GM19395 (cell line): Measurements from ENCODE around the gene CLEC20A.
"Not testable (repeated sequence)": the region's sequence is repeated elsewhere in the genome, so short reads cannot be mapped to it uniquely, and the experiment has no call there.

Experiments
- ATAC-seq: cut with Tn5 transposase; IDR thresholded peaks from one replicate; pipeline ENCODE4 v1.9.1; 2021; ENCODE audit warnings: mild to moderate bottlenecking, moderate library complexity; ENCODE audit not compliant: unreplicated experiment

Gene CLEC20A

GRCh38 chr1:178529364-178530036 lies 32.7 kb upstream of the CLEC20A start:
- no peak for ATAC-seq

DNA sequence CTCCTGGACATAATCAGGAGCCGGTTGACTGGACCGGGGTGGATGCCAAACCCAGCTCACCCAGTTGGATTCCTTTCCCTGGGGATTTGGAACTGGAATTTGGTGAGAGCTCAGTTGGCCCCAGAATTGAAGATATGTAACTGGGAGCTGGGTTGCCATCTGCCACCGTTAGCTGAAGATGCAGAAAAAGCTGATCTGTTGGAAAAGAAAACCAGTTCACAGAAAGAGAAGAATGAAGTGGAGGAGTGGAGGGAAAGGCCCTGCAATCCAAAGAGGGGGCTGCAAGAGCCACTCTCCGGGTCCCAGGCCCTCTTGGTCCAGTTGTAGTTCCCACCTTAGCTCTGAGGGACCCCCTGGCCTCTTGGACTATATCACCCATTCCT lies 32.2 kb upstream of the CLEC20A start:
- ATAC-seq = no peak

GRCh38 chr1:178528228-178528952 lies 31.6 kb upstream of the CLEC20A start:
- ATAC-seq = no peak

- no peak for ATAC-seq
Measured at GRCh38 chr1:178527117-178527516, 30.4 kb upstream of the CLEC20A start.

- ATAC-seq = no peak
Measured at GRCh38 chr1:178521241-178521640, 24.5 kb upstream of the CLEC20A start.

- ATAC-seq = no peak
Measured at GRCh38 chr1:178520803-178521202, 24.0 kb upstream of the CLEC20A start.

DNA sequence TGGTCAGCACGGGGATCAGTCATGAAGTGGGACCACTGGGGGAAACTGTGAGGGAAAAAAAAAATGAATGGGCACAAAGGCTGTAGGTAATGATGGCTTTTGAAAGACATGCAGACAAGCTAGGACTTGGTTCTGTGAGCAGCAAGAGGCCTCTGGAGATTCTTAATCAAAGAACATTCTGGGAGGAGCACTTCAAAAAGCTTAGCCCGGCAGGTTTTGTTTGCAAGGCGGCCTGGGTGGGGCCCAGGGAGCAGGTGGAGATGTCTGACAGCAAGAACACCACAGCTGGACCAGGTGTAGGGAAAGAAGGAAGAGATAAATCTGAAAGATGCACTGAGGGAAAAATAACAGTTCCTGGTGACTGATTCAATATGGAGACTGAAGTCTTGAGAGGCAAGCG lies 22.1 kb upstream of the CLEC20A start:
- ATAC-seq = no peak

- no peak for ATAC-seq
Measured at GRCh38 chr1:178516110-178516509, 19.3 kb upstream of the CLEC20A start.

- no peak for ATAC-seq
Measured at GRCh38 chr1:178513278-178513983, 16.7 kb upstream of the CLEC20A start.

GRCh38 chr1:178512566-178513277 lies 16.0 kb upstream of the CLEC20A start, which contains the start of gene TEX35:
Gene TEX35 (plus strand): TSS chr1:178513109. CDS start chr1:178513189, 80 bp downstream.
- no peak for ATAC-seq

DNA sequence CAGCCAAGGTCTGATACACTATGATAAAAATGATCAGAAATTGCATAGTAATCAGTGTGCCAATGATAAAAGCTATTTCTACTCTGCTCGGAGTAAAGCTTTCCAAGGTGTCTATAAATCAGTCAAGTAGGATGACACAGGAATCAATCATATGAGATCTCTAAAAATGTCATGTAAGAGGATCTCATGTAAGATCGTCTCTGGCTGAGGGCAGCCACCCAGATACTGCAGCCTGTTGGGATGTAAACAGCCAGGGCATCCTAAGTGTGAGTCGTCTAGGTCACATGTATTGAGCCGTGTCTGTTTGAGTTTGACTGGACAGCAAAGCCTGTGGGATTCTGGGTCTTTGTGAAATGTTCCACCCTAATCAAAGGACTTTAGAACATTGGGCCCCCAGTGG lies 13.4 kb upstream of the CLEC20A start:
- no peak for ATAC-seq

DNA sequence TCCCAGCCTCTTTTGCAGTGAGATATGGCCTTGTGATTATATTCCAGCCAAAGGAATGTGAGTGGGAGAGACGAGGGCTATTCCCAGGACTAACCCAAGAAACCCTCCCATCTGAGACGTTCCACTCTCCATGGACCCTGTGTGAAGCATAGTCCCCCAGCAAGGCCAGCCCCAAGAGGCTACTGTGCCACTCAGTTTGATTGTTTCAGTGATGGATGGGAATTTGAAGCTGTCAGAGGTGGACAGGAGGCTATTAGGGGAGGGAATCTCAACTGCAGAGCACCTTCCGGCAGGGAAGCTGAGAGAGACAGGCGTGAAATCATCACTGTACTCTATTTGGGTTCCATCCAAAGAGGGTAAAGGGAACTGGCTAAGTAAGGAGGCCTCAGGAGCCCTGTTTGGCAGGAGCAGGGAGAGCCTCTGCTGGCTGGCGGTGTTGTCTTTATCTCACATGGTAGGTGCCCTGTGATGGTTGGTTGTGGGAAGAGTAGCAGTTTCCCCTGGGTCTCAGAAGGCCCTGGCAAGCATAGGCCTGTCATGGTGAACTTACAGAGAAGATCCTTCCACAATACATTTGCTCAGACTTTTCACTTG lies 12.7 kb upstream of the CLEC20A start:
- ATAC-seq = no peak

DNA sequence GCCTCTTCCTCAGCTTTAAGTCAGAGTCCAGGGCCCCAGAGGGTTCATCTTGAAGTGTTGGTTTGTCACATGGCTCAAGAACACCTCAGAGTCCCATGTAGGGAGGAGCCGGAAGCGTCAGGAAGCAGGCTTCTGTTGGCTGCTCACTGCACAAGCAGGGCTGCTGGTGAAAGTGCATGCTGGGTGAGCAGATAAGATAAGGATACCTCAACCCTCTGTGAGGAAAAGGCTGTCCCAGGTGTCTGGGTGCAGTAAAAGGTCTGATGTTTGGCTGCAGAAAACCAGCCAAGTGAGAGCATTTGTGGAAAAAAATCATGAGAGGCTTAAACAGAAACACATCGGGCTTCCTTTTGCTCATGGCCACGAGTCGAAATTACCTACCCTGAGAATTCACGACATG lies 9.9 kb upstream of the CLEC20A start:
- ATAC-seq = no peak

DNA sequence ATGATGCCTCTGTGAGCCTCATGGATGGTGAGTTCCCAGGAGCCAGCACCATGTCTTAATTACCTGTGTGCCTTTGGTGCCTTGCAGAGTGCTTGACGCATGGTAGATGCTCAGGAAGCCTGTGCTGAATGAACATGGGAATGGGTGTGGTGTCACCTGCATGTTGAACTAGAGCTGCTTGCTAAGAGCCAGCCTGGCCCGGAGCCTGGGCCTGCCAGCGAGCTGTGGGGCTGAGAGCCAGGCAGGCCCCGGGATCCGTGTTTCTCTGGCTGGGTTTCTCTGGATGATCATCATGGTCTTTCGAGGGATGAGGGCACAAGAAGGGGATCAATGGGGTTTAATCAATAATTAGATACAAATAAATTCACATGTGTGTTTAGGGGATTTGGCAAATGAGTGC lies 9.4 kb upstream of the CLEC20A start:
- no peak for ATAC-seq

- ATAC-seq = no peak
Measured at GRCh38 chr1:178504286-178504685, 7.5 kb upstream of the CLEC20A start.

DNA sequence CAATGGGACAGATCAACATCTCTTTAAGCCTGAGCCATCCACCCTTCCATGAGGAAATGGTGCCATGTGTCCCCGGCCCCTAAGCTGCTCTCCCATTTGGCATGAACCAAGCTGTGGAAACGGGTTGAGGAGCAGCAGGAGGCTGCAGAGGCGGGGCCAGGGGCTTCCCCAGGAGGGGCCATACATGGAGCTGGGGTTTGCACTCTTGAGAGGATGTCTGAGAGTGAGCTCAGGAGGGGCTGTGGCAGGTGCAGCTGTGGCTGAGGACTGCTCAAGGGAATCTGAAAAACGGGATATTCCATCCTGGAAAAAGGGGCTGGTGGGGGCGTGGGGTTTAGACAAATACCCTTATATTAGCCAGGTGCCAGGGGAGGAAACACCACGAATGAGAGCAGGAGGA lies 7.1 kb upstream of the CLEC20A start:
- no peak for ATAC-seq

DNA sequence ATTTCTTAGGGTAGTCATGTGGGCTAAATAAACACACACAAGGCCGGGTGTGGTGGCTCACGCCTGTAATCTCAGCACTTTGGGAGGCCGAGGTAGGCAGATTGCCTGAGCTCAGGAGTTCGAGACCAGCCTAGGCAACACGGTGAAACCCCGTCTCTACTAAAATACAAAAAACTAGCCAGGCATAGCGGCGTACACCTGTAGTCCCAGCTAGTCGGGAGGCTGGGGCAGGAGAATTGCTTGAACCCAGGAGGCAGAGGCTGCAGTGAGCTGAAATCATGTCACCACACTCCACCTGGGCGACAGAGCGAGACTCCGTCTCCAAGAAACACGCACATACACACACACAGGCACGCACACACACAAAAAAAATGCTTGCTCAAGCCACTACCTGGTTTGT lies 6.6 kb upstream of the CLEC20A start:
- ATAC-seq = not testable (repeated sequence)

DNA sequence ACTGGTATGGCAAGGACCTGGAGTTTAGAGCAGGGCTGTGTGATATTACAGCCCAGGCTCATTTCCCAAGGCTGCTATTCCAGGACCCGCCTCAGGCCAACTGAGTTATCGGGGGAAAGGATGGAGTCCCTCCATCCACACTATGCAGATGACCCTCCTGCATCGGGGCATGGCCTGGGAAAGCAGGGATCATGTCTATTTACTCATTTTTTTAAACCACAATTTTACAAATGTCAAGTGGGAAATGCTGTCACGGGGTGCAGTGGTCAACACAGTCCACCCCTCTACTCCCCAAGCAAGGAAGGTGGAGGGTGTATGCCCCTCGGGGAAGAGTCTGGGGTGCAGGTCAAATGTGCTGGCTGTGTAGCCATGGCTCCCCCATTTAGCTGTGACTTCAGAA lies 6.1 kb upstream of the CLEC20A start:
- ATAC-seq = no peak

DNA sequence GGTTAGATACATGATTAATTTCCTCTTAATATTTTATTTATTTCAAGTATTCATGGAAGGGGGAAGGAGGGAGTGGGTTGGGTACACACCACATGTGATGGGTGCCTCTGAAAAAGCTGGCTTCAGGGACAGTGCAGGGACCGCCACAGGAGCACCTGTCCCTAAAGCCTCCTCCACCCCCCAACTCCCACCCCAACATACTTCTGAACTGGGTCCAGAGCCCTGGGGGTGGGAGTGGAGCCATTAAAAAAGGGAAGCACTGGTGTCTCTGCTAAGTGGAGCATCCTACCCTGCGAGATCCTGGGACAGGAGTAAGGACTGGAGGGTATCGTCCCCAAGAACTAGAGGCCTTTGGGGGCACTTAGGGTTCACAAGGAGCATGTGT lies 5.6 kb upstream of the CLEC20A start:
- no peak for ATAC-seq

GRCh38 chr1:178501705-178502329 lies 5.1 kb upstream of the CLEC20A start:
- ATAC-seq = peak; percentile 86
